HG03457 (cell line): Measurements from ENCODE around the gene PER1.

Experiments
- ATAC-seq: cut with Tn5 transposase; IDR thresholded peaks from one replicate; pipeline ENCODE4 v1.9.1; 2021; ENCODE audit warnings: moderate number of reproducible peaks; ENCODE audit not compliant: unreplicated experiment

PER1 gene

GRCh38 chr17:8167526-8167925 lies 15.3 kb upstream of the PER1 start:
- ATAC-seq, result no peak

DNA sequence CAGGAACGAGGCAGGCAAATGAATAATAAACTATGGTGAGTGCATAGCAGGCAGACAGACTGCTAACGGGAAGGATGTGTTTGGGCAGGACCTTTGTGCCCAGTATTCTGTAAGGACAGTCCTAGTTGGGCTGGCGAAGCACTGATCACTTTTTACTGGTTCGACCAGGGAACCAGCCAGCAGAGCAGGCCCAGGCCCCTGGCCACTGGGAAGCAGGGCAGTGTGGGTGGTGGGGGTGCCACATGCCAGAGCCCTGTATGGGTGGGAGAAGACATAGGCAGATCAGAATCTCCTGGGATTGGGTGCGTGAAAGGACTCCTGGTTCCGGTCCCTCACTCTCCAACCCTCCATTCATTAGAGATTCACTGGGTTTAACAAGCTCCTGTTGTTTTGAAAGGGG lies 14.5 kb upstream of the PER1 start:
- no peak for ATAC-seq

DNA sequence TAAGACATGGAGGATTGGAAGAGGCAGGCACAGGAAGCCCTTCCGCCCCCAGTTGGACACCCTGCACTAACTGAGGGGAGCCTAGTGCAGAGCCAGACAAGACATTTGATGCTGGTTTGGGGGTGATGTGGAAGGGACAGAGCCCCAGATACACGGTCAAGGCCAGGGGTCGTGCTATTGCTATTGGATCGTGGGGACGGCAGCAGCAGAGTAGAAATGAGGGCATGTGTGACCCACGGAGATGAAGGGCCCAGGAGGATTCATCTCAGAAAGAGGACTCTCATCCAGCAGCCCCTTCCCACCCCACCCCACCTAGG lies 12.6 kb upstream of the PER1 start:
- no peak for ATAC-seq

DNA sequence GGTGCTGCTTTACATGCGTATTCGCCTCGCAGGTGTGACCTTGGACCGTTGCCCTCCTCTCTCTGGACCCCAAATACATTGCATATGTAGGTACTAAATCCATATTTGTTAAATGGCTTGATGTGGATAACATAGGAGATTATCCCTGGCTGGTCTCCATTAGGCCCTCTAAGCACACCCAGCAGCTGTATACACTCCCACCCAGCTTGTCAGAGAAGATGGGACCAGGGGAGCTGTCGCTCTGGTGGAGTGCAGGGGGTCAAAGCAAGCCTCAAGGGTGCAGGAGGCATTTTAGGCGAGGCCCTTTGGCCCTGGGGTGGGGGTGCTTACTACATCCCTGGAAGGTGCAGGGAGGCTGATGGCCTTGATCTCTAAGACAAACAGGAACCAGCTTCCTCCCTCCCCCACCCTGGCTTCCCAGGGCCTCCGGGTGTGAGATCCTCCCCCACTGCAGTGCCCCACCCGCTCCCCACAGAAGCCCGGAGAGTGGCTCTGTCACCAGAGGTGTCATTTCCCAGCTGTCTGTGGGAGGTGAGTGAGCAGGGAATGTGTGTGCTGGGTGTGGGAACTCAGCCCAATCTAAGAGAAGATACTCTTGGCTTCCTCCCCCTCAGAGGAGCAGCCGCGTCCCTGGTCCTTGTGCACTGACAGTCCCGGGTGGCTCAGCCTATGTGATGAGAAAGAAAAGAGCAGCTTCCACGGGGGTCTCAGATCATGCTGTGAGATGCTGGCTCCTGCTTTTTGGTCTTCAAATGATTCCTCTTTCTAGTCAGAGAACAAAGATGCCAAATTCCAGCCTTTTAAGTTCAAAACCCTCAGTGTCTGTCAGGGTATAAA lies 12.0 kb upstream of the PER1 start:
- ATAC-seq, result no peak

DNA sequence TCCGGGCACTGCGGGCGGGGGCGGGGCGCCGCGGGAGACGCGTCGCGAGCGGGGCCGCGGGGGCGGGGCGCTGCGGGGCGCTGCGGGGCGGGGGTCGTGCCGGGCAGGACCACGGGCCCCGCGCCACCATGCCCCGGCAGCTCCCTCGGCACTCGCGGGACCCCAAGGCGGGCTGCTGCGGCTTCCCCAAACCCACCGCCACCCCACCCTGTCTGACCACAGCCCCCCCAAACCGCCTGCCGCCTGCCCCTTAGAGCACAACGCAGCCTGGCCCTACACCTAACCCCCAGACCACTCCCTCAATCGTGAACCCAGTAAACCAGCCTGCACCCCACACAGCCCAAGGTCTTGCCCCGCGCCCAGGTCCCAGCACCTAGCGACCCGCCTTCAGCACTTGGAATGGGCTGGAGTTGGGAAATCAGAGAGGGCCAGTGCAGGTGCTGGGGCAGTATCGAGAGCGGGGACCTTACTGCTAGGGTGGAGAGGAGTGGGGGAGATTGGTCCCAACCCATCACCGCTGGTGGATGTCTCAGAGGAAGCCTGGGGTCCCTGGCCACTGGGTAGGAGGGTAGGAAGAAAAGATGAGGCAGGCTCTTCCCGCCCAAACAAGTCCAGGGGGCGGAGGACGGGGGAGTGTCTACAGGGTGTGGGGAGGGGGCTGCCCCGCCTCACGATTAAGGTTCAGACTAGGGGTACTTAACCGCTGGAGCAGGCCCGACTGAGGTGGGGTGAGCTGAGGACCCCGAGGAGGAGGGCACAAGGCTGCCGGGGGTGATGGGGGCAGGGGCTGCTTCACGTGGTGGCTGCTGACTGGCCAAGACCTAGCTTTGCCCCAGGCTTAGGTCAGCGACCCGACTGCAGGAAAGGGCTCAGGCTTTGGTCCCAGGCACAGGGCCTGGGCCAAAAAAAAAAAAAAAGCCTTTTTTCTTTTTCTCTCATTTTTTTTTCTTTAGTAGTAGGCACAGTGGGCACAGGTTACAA lies 11.1 kb upstream of the PER1 start:
- no peak for ATAC-seq

DNA sequence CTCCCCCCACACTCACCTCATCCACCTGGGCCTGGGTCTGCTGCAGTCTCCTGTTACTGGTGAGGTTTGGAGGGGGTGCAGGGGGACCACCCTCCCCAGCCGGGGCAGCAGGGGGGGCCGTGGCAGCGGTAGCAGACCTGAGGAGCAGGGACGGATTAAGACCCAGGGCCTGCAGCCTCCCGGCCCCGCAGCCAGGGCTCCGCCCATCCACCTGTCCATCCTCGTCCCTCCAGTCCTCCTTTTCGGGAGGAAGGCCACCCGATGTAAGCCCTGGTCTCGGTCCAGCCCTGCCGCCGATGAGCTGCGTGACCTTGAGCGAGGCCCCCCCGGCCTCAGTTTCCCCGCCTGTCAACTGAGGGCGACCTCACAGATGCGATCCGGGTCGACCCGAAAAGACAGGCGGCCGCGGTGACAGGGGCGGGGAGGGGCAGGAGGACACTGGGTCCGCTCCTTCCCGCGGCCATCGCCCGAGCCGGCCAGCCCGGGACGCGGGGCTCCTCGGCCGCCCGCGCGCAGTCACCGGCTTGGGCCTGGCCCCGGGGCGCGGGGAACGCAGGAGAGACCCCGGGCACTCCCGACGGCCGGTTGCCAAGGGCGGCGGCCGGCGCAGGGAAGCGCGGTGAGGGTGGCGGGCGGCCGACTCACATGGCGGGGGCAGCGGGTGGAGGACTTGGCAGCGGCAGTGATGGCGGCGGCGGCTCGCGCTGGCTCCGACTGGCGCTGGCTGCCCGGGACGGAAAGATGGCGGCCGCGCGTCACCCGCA lies 10.2 kb upstream of the PER1 start, which contains the start of gene VAMP2:
Gene VAMP2, minus strand, starts transcription at position 716 of the 764 bp plus-strand sequence. Its CDS starts 69 bp downstream, at position 647.
- no peak for ATAC-seq

DNA sequence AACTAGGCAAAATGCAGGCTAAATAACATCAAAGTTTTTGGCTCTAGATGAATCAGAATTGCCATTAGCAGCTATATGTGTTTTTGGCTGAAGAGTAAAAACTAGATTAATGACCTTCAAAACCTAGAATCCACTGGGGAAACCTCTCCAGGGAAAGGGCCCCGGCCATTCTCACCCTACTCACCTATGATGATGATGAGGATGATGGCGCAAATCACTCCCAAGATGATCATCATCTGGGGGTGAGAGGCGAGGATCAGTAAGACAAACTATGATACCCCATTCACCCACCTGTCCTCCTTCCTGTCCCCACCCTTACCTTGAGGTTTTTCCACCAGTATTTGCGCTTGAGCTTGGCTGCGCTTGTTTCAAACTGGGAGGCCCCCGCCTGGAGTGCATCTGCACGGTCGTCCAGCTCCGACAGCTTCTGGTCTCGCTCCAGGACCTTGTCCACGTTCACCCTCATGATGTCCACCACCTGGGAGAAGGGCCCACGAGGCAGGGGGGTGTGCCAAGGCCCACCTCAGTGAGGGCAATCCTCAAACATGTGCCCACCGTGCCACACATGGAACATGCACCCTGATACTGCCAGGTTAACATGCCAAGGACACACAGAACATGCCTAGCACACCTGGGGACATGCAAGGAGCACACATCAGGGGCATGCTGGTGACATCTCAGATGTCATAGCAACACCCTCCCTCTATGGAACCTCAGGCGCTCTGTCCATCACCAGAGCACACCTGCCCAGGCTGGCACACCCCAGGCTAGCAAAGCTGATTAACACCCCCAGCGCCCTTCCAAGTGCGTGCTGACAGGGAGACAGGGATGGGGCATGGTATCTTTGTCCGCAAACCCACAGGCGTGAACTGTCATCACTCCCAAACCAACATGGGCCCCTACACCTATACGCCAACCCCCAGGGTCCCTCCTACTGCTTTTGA lies 9.4 kb upstream of the PER1 start:
- no peak for ATAC-seq

DNA sequence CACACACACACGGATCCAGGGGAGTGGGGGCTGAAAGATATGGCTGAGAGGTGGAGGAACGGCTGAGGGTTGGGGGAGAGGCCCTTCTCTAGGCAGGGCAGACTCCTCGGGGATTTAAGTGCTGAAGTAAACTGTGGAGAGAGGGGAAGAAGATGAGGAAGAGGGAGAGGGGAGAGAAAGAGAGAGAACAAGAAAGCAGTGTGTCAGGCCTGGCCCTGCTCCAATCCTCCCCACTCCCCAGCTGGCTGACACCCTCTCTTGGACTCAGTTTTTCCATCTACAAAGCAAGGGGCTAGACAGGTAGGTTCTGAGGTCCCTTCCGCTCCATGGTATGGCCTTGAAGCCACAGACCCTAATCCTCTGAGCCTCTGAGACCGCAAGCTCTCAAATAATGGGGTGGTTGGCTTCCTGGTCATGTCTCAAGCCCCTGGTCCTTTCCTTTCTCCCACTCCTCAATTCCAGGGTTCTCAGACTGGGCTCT lies 8.6 kb upstream of the PER1 start:
- no peak for ATAC-seq

GRCh38 chr17:8160224-8160577 lies 8.0 kb upstream of the PER1 start:
- ATAC-seq, result no peak

DNA sequence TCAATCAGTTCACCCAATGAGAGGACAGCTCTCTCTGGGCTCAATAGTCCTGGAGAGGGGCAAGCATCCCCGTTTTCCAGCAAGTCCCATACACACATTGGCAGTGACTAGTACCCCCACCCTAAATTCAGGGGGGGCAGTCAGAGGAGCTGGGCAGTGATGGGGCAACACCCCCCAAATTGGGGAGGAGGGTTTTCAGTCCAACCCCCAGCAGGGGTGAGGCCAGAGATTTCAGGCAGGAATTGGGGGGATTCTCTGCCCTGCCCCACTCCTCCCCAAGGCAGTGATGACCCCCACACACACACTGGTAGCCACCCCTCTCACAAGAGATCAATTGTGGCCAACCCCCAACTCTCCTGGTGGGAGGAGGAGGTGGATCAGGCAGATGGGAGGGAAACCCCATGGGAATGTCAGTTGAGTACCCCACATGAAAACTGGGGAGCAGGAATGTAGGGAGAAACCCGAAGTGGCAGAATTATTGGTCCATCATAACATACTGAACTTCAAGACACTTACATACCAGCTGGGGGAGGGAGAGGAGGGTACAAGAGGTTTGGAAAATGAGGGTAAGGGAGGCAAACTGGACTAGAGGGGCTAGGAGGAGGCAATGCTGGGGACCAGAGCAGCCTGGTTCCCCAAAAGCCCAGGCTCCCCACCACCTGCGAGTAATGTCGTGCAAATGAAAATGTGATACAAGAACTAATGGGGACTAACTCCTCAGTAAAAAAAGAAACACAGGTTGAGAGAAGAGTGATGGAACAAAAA lies 7.4 kb upstream of the PER1 start:
- no peak for ATAC-seq

GRCh38 chr17:8159032-8159400 lies 6.8 kb upstream of the PER1 start:
- ATAC-seq, result no peak

DNA sequence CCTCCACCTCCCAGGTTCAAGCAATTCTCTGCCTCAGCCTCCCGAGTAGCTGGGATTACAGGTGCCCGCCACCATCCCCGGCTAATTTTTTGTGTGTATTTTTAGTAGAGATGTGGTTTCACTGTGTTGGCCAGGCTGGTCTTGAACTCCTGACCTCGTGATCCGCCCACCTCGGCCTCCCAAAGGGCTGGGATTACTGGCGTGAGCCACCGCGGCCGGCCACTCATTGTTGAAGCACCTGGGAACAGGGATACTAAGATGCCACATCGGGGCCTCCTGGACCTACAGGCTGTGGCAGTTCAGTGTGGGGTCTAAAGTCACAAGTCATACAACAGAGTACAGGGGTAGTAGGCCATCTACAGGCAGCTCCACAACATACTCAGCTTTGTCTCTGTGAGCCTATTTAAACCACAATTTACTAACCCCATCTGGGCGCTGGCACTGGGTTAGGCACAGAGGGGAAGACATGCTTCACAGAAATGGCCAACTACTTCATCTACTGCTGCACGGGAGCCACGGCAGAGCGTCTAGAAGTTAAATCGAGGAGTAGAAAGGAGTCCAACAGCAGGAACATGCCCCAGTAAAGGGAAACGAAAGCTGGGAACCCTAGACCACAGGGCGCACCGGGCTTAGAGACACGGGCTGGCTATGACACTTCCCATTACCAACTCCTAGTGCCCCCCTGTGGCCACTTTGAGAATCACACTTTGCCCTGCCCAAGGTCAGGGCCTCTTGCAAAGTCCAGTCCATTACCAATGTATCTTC lies 6.2 kb upstream of the PER1 start:
- ATAC-seq, result no peak

DNA sequence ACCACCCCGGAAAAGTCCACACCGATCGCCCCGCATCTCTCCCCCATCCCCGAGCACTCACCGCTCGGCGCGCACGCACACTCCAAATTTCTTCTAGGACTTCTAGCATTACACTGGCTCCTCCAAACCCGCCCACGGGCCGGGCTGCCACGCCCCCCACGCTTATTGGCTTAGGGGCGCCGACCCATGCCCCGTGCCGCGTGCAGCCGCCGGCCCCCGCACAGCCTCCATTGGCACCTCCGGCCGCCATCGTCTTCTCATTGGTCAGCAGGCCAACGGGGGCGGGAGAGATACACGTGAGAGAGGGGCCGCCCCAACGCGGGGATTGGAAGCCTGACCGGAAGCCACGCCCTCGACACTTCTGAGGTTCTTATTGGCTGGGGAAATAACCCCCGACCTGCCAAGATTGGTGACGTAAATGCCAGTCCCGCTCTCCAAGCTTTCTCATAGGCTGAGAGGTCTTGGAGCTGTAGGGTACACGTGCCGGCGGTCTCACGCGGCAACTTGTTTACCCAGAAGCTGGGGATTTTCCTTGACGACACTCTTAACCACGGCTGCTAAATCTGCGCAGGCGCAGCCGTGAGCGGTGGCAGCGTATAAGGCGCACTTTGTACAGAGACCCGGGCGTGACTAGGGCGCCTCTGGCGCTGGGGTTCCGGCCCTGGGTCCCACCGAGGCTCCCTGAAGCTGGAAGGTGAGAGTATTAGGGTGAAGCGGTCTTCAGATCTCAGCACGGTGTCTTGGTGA lies 4.2 kb upstream of the PER1 start:
- ATAC-seq, result peak; percentile 74

DNA sequence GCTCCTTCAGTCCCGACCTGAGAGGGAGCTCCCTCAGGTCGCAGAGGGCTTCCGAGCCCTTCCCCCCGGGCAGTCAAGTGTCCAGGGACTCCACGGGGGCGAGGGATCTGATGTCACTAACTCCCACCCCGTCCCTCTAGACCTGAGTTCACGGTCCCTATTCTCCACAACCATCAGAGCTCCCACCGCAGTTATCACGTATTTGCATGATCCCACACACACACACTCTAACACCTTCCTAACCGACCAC lies 3.7 kb upstream of the PER1 start:
- no peak for ATAC-seq

GRCh38 chr17:8155231-8155995 lies 3.2 kb upstream of the PER1 start:
- no peak for ATAC-seq

DNA sequence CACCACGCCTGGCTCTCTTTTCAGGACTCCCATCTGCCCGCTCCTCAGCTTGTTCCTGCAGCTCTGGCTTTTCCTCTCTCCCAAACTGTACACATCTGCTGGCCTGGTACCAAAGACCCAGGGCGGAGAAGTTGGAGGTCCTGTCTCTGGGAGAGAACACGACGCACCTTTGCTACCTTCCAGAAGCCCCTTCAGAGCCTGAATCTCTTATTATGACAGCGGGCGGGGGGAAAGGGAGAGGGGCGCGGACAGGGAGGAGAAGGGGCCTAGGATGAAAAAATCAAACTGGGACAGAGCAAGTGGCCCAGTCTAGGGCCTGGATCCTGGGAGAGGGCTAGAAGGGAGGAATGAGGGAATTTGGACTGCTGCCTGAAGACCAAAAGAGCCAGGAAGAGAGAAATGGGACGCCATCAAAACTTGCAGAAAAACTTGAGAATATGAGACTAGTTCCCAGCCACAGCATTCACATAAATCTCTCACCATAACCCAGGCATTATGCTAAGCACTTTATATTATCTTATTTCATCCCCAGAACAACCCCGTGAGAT lies 2.5 kb upstream of the PER1 start:
- ATAC-seq, result no peak

DNA sequence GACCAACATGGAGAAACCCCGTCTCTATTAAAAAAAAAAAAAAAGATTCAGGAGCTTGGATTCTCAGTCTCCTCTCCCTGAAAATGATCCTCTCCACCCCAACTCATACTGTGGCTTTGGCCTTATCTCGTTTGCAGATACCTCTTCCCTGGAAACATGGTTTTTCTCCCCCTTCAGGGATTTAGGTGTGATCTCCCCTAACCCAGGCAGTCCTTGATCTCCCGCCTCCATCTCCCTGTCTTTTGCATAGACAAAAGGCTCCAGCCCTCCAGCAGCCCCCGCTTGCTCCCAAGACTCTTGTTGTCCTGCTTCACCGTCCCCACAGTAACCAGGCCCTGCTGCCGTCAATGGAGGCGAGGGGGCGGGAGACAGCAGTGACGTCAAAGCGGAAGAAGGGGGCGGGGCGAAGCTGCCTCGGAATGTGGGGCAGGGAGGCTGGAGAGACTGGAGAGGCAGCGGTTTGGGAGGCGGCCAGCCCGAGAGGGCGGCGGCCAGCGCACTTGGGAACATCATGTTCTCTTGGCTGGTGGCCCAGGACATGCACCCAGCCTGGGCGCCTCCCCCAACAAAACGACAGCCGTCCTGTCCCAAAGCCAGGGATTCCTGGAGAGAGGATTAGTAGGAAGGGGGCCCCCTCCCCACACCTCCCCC lies 1.9 kb upstream of the PER1 start:
- no peak for ATAC-seq
